NCI-H748 (cell line): ENCODE measurements around the gene FAM9C.
"Not testable (repeated sequence)": the region's sequence is repeated elsewhere in the genome, so short reads cannot be mapped to it uniquely, and the experiment has no call there.

Source experiments
- DNase-seq: peaks from one replicate; lab custom pipeline; 2025; ENCODE audit not compliant: unreplicated experiment; lab: John Stamatoyannopoulos, UW

The FAM9C gene

DNA sequence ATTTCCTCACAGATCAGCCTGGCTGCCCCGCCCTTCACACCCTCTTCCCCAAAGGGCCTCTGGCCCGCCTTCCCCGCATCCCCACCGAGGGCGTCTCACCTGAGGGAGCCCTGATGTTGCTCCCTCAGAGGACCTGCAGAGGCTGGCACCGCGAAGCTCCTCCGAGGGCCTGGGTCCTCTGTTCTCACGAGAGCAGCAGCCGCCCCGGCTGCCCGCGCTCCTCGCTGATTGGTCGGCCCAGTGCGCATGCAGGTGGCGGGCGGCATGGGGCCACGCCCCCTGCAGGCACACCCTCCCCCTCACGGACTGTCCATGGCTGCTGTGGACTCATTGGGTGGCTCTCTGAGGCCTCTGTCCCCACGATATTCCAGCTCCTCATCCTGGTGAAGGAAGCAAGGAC lies at the start of gene FAM9C:
TSS of gene FAM9C (minus strand) at position 180 of the 400 bp plus-strand sequence. CDS start 831 bp downstream, outside the sequence.
- no peak for DNase-seq

DNA sequence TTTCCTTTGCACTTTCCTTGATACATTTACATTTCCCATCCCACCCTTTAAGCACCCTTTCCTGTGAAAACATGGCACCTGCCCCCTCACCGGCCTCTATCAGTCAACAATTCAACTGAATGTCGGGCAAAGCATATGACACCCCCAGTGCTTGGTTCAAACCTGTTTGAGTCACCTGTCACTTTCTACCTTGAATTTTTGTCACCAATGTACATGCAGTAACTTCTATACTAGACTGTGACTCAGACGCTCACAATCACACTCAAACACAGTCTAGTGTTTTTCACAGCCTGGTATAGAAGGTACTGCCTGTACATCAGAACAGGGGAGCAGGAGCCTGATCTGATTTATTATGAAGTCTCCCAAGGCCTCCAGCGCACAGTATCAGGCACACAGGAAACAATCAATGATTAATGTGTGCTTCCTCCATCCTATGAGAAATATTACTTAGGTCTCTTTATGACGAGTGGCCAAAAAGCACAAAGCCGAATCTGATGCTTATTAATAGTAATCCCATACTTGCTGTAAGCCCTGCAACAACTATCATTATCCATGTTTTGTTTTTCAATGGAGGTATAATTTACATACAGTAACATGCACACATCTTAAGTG lies 49.2 kb upstream of the FAM9C start:
- no peak for DNase-seq

DNA sequence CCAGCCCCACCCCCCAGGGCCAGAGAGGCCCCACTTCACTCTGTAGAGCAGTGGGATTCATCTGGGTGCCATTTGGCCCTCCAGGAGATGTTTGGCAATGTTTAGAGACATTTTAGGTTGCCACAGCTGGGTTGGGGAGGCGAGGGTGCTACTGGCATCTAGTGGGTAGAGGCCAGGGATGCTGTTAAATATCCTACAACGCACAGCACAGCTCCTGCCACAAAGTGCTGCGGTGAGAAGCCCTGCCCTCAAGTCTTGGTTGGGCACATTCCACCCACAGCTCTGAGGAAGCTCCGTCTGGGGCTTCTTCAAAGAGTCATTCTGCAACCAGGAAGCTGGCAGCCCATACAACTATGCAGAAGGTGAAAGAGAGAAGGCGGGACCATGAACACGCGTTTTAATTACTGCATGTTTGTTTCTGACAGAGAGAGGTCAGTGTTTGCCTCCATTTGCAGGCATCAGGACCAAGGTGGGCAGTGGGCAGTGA lies 48.1 kb upstream of the FAM9C start:
- DNase-seq = peak; percentile 4

DNA sequence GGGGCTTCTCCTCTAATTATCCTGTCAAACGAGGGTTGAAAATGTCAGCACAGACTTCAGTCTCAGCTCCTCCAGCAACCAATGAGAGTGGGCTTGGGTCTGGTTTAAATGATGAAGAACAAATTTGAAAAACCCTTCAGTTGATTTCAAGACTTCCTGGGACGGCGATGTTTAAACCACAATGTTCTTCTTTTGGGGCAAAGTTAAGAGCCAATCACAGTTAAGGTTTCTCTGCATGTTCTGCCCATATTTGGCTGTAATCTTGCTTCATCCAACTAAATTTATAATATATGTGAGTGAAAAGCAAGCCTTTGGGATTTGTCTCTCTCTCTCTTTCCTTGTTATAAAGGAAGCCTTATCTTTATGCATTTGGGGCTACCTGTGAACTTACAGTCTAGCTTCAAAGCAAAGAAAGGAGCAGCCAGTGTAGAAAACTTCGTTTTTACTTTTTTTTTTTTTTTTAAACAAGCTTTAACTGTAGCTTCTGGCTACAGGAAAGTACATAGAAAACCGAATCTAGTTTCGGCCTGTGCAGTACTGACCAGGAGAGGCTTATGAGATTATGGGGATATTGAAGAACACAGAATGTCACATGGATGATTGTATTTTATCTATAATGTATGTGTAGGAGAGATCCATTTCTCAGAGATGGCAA lies 46.8 kb upstream of the FAM9C start:
- no peak for DNase-seq

DNA sequence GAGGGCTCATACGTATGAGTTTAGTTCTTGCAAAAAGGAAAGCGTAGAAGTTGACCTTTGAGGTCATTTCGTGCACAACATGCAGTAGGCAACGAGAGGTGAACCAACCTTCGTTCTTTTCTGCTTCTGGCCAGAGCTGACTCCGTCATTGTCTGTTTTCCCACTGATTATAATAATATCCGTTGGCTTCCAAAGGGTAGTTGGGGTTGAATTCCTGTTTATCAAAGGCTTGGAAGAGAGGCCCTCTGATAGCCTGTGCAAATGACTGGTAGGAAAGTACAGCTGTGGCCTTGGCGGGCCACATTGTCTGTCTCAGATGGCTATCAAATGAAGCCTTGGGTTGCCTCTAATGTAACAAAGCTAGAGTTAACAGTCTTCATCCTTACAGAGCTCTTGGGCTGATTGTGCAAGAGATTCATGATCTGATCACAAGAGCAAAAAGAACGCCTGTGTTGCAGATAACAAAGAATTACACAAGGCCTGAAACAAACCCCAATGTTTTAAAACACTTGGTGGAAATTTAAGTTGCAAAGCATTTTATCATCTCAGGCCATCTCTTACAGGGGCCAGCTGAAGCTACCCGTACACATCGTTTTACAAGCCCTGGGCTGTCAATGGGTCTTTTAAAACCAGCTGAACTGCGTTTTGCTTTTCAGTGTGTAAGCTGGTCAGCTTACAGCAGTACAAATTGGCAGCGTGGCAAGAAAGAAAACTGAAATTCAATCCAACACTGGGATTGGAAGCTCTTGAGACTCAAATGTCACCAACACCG lies 46.1 kb upstream of the FAM9C start:
- peak; percentile 17 for DNase-seq

DNA sequence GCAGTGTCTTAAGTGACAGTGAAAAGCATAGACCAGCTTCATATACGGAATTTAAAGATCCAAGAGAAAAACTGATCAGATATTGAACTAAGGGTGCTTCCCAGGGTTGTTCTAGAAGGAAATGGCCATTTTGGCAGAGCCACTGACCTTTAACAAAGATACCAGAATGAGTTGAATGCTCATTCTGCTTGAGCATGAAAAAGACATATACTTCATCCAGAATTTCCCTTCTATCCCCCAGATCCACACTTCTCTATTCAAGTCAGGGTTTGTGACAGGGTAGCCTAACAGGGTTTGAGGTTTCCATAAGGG lies 45.6 kb upstream of the FAM9C start:
- no peak for DNase-seq

DNA sequence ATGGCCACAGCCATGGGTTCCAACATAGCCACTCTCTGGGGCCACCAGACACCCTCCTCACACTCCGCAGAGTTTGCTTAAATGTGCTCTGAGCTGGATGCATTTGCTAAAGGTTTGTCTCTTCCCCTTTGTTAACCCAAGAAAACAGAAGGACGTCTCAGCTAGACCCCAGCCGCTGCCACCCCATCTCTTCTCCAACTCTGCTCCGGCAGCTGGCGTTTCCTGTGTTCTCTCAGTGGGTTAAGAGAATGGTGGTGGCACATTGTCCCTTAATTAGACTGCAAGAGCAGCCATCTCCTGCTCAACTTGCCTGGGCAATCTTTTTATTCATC lies 43.7 kb upstream of the FAM9C start:
- no peak for DNase-seq

DNA sequence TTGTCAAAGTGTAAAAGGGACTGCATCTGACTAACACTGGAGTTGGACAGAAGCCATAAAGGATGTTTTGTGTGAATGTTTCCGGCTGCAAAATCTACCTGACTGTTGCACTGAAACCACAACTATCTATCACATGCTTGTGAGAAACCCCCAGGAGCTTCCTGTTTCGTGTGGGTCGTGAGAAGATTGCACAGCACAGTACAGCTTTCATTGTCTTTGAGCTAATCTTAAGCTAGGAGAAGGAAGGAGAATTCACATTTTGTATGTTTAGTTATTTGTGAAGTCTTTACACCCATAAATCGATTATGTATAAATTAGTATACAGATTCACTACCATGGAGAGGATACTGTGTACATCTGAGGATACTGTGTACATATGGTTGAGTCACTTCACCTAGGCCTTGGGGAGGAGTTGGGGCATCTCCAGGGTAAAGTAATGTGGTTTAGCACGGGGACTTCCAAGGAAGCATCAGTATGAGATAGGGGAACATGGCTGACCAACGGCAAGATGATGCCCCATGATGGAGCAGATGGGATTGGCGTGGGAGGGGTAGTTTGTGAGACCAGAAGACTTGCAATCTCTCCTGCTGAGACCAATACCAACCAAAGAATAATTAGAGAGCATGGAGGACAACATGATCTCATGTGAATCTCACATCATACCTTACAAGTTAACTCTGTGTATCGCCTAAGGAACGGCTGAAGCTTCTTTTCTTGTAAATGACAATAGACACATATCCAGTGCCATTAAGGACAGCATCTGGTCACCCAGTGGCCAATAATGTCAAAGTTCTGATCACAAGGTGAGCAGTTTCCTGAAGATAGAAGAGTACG lies 43.1 kb upstream of the FAM9C start:
- no peak for DNase-seq

DNA sequence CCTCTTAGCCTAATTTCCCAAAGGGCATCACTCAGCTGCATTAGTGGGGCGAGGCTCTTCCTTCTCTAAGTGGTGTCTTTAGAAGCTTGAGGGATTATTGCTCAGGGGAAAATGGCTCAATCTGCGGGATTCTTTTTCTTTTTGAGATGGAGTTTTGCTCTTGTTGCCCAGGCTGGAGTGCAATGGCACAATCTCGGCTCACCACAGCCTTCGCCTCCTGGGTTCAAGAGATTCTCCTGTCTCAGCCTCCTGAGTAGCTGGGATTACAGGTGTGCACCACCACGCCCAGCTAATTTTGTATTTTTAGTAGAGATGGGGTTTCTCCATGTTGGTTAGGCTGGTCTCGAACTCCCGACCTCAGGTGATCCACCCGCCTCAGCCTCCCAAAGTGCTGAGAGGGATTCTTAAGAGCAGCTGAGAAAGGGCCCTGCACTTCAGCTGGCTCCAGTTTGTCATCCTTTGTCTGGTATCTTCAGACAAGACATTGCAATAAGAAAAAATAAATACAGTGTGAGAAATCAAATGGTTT lies 42.4 kb upstream of the FAM9C start:
- DNase-seq = not testable (repeated sequence)

DNA sequence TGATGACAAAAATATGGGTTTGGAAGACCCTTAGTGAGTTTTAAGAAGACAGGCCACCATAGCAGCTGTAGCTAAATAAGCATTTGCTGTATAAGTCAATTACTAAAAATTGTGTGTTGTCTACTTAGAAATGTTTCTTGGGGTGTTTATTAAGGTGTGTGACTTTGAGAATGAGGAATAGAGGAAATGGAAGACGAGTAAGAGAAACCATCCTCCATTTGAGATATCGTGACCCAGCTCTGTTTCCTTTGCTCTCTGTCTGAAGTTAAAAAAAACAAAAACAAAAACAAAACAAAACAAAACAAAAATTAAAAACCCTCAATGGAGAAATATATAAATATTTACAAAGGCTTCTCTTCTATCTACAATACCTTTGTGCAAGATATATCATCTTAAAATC lies 41.7 kb upstream of the FAM9C start:
- no peak for DNase-seq

DNA sequence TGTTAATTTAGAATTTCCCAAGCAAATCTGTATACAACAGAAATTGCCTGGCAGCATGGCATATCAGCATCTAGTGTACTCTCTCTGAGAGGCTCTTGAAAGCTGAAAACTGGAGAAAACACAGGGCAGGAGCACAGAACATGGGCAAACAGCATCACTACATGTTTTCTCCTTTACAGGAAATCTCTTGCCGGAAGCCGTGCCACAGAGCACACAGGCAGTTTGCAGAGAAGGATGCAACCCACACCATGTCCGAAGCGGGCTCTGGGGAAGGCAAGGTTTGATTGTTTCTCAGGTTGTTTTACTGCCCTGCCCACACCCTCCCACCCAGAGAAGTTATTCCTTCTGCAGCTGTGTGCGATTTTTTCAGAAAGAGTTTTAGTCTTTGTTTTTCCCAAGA lies 41.1 kb upstream of the FAM9C start:
- no peak for DNase-seq

DNA sequence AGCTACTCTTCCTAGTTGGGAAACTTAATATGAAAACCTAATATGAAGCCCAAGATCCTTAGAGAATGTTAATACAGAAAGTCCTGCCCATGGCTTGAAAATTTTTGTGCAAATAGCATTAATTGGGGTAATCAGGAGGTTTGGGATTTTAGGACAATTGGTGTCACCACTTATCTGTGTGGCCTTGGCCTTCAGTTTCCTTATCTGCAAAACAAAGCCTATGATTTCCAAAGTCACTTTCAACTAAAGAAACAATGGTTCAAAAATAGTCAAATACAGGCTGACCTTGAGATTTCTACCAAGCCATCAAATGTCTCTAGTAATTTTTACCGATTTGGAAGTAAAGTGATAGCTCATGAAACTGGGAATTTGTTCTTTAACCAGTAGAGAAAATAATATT lies 40.2 kb upstream of the FAM9C start:
- DNase-seq = no peak

DNA sequence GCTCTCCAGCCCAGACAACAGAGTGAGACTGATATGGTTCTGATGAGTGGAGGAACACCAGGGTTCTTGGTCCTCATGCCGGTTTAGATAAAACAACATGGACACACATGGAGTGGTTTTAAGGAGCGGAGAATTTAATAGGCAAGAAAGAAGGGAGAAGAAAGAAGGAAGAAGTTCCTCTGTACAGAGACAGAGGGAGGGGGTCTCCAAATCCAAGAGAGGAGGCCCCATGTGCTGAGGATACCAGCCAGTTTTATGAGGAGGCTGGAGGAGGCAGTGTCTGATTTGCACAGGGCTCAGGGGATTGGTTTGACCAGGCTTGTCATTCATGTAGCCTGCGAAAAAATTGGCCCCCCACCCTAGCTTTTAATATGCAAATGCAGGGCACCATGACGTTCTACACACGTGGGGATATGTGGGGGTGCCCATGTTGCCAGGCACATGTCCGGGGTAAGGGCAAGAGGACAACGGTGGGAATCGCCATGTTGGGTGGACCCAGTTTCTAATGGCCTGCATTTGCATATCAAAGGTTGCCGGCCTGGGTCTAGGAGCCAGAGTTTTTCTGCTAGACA lies 39.4 kb upstream of the FAM9C start:
- DNase-seq = not testable (repeated sequence)

DNA sequence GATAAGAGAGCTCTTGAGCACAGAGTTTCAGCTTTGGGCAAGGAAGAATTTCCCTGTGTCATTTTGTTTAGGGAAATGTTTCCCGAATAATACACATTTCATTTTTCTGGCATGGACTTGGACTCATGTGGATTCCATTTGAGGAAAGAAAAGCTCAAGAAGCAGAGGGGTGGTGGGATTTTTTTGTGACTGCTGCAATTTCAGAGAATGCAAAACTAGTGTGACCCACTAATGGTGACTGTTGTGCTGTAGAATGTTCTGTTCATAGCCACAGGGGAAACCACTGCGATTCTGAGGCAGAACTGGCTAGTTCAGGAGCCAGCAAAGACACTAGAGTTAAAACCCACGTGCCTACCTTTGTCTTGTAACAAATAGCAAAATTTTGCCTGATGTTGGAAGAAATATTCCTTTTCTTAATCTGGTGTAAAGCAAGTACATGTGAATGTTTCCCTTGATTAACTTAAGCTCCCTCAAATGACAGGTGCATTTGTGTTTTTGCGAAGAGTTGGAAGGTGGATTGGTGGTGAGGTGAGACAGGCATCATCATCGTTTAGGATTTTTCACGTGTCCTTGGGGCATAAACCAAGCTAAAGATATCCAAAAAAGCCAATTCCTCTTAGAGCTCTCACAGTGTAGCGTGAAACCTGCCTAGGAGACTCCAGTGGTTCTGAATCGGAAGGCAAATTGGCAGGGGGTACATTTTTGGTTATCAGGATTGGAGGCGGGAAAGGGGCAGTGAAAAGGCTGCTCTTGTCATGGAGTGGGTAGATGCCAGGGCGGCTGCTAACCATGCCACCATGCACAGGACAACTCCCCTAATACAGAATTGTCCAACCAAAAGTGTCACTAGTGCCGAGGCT lies 38.0 kb upstream of the FAM9C start:
- no peak for DNase-seq

DNA sequence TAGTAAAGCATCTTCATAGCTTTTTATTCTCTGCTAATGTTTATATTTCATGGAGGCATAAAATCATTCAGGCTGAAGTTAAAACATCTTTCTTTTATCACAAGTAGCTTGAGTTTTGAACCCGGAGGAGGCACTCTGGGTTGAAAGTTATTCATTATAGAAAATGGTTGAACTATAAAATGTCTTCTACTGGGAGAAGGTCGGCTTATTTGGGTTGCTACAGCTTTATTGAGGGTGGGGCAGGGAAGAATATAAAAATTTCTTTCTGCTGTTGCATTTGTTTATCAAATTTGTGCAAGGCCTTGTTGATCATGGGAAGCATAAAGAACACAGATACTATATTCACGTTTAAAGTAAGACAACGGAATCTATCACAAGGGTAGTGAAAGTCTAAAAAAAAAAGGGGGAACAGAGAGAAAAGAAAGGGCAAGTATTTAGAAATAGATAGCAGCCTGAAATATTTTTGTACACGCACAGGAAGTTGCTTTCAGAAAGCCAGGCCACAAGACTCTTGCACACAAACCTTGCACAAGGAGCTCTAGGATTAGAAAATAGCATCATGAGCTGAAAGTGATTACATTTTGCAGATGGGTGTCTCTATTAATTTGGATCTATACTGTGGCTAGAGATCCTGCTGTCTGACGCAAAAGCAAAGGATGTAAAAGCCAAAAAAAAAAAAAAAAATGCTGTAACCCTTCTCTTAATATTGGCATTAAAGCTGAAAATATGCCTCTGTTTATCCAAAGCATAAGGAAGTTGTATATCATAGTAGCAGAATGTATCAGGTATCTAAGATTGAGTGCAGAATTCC lies 37.2 kb upstream of the FAM9C start:
- DNase-seq = no peak

DNA sequence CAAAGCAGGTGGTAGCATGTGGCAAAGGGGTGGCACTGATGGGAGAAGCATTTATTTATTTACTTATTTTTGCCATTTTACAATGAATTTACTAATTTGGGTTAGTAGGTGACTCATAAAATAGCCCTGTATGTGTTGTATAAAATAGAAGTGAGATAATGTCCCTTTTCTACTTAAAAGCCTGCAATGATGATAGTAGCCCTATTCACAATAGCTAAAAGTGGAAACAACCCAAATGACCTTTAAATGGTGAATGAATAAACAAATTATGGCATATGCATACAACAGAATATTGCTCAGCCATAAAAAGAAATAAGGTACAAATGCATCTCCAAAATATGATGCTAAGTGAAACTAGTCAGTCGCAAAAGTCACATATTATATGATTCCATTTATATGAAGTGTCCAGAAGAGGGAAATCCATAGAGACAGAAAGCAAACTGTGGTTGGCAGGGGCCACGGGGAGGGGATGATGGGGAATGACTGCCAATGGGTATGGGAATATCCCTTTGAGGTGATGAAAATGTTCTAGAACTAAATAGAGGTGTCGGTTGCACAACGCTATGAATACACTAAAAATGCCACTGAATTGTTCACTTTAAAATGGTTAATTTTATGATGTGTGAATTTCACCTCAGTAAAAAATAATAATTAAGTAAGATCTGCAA lies 35.8 kb upstream of the FAM9C start:
- DNase-seq = no peak

DNA sequence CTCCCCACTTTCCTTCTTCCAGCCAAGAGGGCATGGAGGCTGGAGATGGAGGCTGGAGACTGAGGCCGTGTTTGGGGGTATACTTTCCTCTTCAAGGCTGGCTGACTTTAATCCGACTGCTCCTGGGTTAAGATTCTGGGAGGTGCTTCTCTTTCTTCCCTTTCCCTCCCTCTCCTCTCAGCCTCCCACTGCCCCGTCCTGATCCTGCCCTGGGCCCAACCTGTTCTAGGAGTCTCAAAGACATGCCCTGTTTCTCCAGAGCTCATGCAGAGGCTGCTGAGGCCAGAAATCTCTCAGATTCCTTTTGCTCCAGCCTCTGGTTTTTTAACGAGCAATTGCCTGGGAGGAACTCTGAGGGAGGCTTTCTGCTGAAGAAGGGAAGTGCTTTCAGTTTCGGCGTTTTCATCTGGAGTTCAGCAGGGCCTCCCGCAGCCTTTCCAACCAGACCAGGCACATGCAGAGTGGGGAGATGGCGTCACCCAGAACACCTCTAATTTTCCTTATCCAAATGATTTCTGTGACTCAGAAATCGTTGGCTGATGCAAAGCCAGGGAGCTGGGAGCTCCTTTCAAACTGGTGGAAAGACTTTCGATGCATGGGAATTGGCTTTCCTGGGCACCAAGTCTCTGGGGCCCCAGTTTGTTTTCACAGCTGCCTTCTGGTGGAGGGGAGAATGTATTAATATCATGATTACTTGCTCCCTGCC lies 34.5 kb upstream of the FAM9C start:
- no peak for DNase-seq

DNA sequence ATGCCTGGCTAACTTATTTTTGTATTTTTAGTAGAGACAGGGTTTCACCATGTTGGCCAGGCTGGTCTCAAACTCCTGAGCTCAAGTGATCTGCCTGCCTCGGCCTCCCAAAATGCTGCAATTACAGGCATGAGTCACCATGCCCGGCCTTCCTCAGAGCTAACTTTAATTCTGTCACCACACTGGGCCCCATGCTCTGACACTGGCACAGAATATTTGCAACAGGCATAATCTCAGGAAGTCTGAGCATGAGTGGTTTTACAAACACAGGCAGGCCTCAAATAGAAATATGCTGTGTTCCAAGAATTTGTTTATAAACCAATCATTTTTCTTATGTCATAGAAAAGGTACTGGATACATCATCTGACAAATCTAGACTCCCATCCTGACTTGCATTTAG lies 32.7 kb upstream of the FAM9C start:
- no peak for DNase-seq
